22Rv1 (cell line): ENCODE data around the gene LSMEM2.

Experiments used
- CTCF ChIP-seq: fragments of 450-650 bp; IDR thresholded peaks from 2 replicates; pipeline ENCODE4 v1.5.1; 2017; ENCODE audit warnings: mild to moderate bottlenecking
- ZFX ChIP-seq: fragments of 450-650 bp; IDR thresholded peaks from 2 replicates; pipeline ENCODE4 v1.6.1; 2017; ENCODE audit warnings: antibody characterized with exemption, borderline replicate concordance

GRCh38 chr3:50303013-50303815, 24.3 kb downstream of the LSMEM2 start, which contains the start of gene HYAL1:
- no peak for TF ChIP-seq CTCF
- TF ChIP-seq ZFX = no peak
